SK-N-MC (cell line): Measurements from ENCODE around the gene PPP6R3.

ENCODE experiments used
- EZH2 ChIP-seq: fragments of 200-600 bp; sonication (generic); IDR thresholded peaks from one replicate; pipeline ENCODE4 v1.6.1; 2017; ENCODE audit warnings: antibody characterized with exemption
- POLR2AphosphoS5 ChIP-seq: IDR thresholded peaks from 2 replicates; pipeline ENCODE4 v1.6.1; 2012; ENCODE audit warnings: mild to moderate bottlenecking, low read depth, low read length, borderline replicate concordance

DNA sequence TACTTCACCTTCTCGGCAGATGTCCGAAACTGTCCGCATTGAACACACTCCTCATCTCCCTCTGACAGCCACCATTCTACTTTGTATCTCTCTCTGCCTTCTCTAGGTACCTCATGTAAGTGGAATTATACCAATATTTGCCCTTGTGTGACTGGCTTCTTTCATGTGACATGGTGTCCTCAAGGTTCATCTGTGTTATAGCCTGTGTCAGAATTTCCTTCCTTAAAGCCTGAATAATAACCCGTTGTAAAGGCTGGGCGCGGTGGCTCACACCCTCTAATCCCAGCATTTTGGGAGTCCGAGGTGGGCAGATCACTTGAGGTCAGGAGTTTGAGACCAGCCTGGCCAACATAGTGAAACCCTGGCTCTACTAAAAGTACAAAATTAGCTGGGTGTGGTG, 40.4 kb upstream of the PPP6R3 start:
- TF ChIP-seq POLR2AphosphoS5 = no peak
- no peak for TF ChIP-seq EZH2
